ENCODE data around the gene DBF4B. TPM values are rescaled to one million over a fixed set of nuclear protein-coding genes. Genes with fewer than 3 reads are reported as not detected.
"Not testable (repeated sequence)": the region's sequence is repeated elsewhere in the genome, so short reads cannot be mapped to it uniquely, and the experiment has no call there.

Gene DBF4B
- total RNA-seq, 3 donors from 2014 or later: 2.3 to 7.5 (median 3.2) TPM

- Histone ChIP-seq H3K9me3 (no peaks in the 10 kb centered on the region), H3K27ac (no peak overlapping the region), H3K4me1 (no peaks in the 10 kb centered on the region), H3K4me3 (no peak overlapping the region), H3K36me3 (no peaks in the 10 kb centered on the region), H3K27me3 (peaks cover 0 to under 1% of the 10 kb centered on the region in 2 donors)
- TF ChIP-seq POLR2A (IDR thresholded peaks at IDR 0.05) (no peak), POLR2AphosphoS5 (IDR thresholded peaks at IDR 0.05) (no peak), CTCF (IDR thresholded peaks at IDR 0.05) (no peak)
- intact Hi-C loops (cut with DNase I; ENCODE audit: low total_unique reads): no loop called here
- no peak for DNase-seq (ENCODE audit: low spot score in 2 of 2)
Measured at GRCh38 chr17:44752953-44753861, 44.7 kb downstream of the DBF4B start.

GRCh38 chr17:44754276-44754675 is 45.8 kb downstream of the DBF4B start:
- Histone ChIP-seq H3K4me1 (peaks cover 2 to 9% of the 10 kb centered on the region in 2 donors), H3K27ac (no peak overlapping the region), H3K4me3 (no peak overlapping the region), H3K36me3 (no peaks in the 10 kb centered on the region), H3K9me3 (no peaks in the 10 kb centered on the region), H3K27me3 (peaks cover 7% of the 10 kb centered on the region in 2 donors)
- intact Hi-C loops (cut with DNase I; ENCODE audit: low total_unique reads): no loop called here
- TF ChIP-seq POLR2AphosphoS5 (IDR thresholded peaks at IDR 0.05) (no peak), CTCF (IDR thresholded peaks at IDR 0.05) (no peak), POLR2A (IDR thresholded peaks at IDR 0.05) (no peak)
- DNase-seq (ENCODE audit: low spot score in 2 of 2): no peak

- H3K27ac ChIP-seq; DNase-seq (ENCODE audit: low spot score in 2 of 2); H3K4me3 ChIP-seq; intact Hi-C loops (cut with DNase I; ENCODE audit: low total_unique reads); H3K9me3 ChIP-seq; H3K36me3 ChIP-seq: not testable (repeated sequence)
- Histone ChIP-seq H3K4me1 (peaks cover 6 to 13% of the 10 kb centered on the region in 2 donors), H3K27me3 (peaks cover 10 to 16% of the 10 kb centered on the region in 2 donors)
Measured at GRCh38 chr17:44755180-44755579, 46.7 kb downstream of the DBF4B start.

GRCh38 chr17:44757045-44757917 is 48.8 kb downstream of the DBF4B start:
- H3K27ac ChIP-seq: no peak overlapping the region
- peaks cover 6 to 13% of the 10 kb centered on the region in 2 donors for H3K4me1 ChIP-seq
- H3K4me3 ChIP-seq: no peak overlapping the region
- H3K9me3 ChIP-seq: no peaks in the 10 kb centered on the region
- intact Hi-C loops (cut with DNase I; ENCODE audit: low total_unique reads): no loop called here
- H3K36me3 ChIP-seq: no peaks in the 10 kb centered on the region
- peaks cover 10 to 21% of the 10 kb centered on the region in 2 donors for H3K27me3 ChIP-seq
- no peak for DNase-seq (ENCODE audit: low spot score in 2 of 2)
- TF ChIP-seq POLR2AphosphoS5 (IDR thresholded peaks at IDR 0.05) (no peak), CTCF (IDR thresholded peaks at IDR 0.05) (no peak), POLR2A (IDR thresholded peaks at IDR 0.05) (no peak)

GRCh38 chr17:44757918-44758413 is 49.5 kb downstream of the DBF4B start:
- H3K27ac ChIP-seq: no peak overlapping the region
- no peak for TF ChIP-seq POLR2A (IDR thresholded peaks at IDR 0.05)
- no peak for TF ChIP-seq CTCF (IDR thresholded peaks at IDR 0.05)
- H3K36me3 ChIP-seq: no peaks in the 10 kb centered on the region
- H3K9me3 ChIP-seq: no peaks in the 10 kb centered on the region
- H3K4me3 ChIP-seq: no peak overlapping the region
- peaks cover 10 to 21% of the 10 kb centered on the region in 2 donors for H3K27me3 ChIP-seq
- DNase-seq (ENCODE audit: low spot score in 2 of 2): no peak
- intact Hi-C loops (cut with DNase I; ENCODE audit: low total_unique reads): no loop called here
- H3K4me1 ChIP-seq: peaks cover 6 to 13% of the 10 kb centered on the region in 2 donors
